ENCODE measurements around the gene CKS1B.
"Not testable (repeated sequence)": the region's sequence is repeated elsewhere in the genome, so short reads cannot be mapped to it uniquely, and the experiment has no call there.

Gene CKS1B

DNA sequence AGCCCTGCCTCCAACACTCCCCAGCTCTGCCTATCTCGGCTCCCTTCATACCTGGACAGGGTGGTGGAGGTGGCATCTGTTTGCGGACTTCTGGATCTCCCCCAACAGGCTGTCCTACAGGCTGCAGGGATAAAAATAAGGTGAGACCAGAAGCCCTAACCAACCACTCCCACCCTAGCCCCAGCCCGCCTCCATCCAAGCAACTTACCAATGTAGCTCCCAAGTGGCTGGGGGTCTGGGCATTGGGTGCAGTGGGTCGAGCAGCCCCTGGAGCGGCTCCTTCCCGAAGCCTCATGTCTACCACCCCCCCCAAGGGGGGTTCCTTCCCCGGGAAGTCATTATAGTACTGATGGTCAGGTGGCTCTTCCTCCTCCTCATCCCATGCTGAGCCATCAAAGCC lies 8.4 kb upstream of the CKS1B start:
- no peak for DNase-seq

GRCh38 chr1:154967331-154967950 lies 7.0 kb upstream of the CKS1B start:
- no peak for DNase-seq

GRCh38 chr1:154968731-154969130 lies 5.8 kb upstream of the CKS1B start:
- no peak for DNase-seq

DNA sequence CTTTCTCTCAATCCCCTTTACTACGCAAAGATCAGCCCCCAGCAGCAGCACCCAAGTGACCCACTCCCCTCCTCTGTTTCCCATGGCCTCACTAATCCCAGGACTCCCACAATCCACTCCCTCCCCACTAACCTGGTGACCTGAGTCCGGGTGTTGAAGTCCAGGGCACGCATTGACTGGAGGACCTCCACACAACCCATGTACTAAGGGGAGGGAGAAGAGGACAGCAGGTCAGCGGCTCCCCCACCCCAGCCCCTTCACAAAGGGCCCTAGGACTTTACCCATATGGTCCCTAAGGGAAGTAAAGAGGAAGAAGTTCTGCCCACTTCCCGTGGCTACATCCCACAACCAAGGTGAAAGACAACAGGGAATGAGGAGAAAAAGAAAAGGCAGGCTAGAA lies 5.2 kb upstream of the CKS1B start:
- DNase-seq, result no peak

- DNase-seq, result no peak
Measured at GRCh38 chr1:154969860-154970452, 4.5 kb upstream of the CKS1B start.

- peak; percentile 95 for DNase-seq
Measured at GRCh38 chr1:154970631-154971340, 3.7 kb upstream of the CKS1B start, which contains the start of gene SHC1. Gene SHC1, minus strand, starts transcription at chr1:154970747. Its CDS starts 221 bp downstream, at chr1:154970526.

DNA sequence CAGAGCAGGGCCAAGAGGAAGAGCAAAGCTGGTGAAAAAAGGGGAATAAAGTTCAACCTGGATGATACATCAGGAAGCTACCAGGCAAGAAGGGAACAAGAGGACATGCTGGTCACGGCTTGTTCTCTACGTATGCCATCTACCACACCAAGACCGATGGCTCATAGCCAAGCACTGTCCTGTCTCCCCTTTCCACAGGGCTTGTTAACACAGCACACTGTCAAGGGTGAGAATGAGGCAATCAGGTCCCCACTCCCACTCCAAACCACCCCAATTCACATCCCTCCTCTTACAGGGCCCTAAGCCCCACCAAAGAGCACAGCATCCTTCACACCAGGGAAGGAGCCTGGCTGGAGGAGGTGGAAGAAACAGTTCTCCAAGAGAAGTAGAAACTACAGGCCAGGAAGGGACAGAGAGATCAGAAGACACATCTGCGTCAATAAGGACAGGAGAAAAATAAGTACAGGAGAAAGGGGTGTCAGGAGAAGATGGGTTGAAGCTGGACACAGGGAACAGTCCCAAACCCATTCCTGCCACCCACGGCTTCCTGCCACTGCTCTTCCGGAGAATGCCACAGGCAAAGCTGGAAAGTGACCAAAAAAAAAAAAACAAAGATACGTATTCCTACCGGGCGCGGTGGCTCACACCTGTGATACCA lies 3.0 kb upstream of the CKS1B start:
- peak; percentile 43 for DNase-seq

DNA sequence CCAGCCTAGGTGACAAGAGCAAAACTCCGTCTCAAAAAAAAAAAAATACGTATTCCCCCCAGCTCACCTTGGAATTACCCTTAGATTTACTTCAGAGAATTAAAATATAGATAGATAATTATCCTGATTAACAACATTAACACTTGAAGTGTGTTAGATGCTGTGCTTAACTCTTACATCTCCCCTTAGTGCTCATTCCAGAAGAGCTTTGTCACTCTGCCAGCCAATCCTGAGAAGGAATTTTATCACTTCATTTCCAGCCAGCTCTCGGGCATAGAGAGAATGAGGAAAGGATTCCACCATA lies 2.3 kb upstream of the CKS1B start:
- DNase-seq, result peak; percentile 23

DNA sequence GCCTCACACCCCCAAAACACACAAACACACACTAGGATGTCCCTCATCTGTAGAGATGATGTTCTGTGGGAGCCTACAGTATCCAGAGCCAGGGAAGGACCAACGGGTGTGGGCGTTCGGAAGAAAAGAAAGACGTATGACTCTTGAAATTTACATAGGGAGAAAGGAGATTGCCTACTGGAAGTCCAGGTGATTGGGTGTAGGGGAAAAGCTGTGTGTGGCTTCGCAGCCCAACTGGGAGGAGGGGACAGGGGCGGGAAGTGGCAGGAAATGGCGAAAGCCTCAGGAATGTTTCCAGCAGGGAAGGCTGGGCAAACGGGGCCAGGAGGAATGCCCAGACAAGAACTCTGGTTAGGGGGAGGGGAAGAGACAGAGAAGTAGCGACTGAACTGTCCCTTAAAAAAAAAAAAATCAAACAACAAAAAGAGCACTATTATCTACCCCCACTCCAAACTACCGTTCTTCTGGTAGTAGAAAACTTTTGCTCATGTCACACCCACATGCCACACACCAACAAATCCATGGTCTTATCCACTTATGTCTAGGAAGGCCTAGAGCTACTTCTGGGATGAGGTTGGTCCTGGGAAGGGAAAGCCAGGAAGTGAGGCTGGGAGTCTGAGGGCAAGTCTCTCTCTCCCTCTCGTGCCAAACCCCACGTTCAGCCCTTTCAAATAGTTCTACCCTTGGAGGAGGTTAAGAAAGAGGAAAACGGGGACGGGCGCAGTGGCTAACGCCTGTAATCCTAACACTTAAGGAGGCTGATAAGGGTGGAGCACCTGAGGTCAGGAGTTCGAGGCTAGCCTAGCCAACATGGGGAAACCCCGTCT lies 1.8 kb upstream of the CKS1B start:
- DNase-seq, result peak; percentile 36

GRCh38 chr1:154973344-154974101 lies 958 bp upstream of the CKS1B start:
- peak; percentile 100 for DNase-seq

DNA sequence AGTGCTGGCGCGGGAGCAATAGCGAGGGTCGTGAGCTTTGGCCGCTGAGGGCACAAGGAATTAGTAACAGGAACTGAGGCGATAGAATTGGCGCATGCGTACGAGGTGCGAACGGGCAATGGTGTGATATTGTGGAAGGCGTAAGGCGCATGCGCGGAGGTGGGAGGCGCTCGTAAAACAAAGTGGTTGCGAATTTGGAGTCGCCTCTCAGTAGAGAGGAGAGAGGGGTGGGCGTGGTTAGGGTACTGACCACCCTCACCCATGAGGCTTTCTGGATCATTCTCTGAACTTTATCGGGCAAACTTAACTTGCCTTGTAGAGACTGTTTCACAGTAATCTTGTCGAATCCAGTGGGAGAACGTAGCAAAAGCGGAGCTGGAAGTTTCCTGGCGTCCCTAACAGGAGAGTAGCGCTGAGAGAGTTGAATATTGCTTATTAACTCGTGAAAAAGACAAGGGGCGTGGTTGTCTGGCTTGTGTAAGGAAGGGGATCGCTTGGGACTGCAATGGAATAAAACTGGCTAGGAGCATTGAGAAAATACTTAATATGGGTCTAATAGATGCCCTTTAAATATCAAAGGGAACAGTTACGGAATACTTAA lies 427 bp downstream of the CKS1B start:
- peak; percentile 99 for DNase-seq

DNA sequence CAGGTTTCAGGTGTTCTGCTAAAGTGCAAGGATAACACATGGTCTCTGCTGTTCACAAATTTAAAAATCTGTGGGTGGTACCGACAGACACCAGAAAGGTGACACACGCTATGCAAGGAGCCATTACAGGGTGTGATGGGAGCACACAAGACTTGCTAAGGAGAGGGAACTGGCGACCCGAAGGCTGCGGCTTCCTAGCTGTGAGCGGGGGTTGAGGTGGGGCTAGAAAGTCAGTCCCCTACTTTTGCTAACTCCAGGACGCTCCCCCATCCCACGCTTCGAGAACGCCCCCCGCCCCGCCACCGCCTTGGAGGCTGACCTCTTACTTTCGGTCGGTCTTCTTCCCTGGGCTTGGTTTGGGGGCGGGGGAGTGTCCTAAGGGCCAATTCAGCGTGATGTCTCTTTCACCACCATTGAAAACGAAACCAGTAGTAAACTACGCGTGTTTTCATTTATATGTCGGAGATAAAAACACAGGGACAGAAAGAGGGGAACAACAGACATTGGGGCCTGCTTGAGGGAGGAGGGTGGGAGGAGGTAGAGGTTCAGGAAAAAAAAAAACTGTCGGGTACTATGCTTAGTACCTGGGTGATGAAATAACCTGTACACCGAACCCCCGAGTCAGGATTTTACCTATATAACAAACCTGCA lies 1.1 kb downstream of the CKS1B start:
- peak; percentile 72 for DNase-seq

DNA sequence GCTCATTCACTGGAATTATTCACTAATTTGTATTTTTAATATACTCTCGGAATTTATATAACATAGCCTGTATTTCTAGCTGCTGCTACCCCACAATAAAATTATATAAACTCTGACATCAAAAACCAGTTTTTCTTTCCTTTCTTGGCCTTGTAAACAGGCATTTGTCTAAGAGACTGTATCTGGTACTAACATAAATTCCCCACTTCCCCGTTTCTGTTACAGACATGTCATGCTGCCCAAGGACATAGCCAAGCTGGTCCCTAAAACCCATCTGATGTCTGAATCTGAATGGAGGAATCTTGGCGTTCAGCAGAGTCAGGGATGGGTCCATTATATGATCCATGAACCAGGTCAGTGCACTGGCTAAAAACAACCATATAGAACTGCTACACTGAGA lies 3.3 kb downstream of the CKS1B start:
- DNase-seq, result not testable (repeated sequence)

GRCh38 chr1:154978360-154978759 lies 3.9 kb downstream of the CKS1B start:
- no peak for DNase-seq

DNA sequence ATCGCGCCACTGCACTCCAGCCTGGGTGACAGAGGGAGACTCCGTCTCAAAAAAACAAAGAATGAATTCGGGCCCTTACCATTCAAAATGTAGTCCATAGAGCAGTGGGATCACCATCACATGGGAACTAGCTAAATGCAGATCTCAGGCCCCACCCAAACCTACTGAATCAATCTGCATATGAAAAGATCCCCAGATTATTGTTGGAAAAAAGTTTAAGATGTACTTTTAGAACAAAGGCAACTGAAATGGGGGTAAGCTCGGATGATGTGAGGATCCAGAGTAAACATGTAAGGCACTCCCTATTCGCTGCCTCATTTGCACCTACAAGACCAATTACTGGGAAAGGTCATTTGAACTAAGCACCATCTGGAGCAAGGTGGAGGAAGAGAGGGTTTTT lies 7.9 kb downstream of the CKS1B start:
- DNase-seq, result peak; percentile 56

- DNase-seq, result peak; percentile 100
Measured at GRCh38 chr1:154982897-154983648, 8.6 kb downstream of the CKS1B start, which contains the start of gene FLAD1. Gene FLAD1, plus strand, starts transcription at chr1:154983344. Its CDS starts 351 bp downstream, at chr1:154983695.

DNA sequence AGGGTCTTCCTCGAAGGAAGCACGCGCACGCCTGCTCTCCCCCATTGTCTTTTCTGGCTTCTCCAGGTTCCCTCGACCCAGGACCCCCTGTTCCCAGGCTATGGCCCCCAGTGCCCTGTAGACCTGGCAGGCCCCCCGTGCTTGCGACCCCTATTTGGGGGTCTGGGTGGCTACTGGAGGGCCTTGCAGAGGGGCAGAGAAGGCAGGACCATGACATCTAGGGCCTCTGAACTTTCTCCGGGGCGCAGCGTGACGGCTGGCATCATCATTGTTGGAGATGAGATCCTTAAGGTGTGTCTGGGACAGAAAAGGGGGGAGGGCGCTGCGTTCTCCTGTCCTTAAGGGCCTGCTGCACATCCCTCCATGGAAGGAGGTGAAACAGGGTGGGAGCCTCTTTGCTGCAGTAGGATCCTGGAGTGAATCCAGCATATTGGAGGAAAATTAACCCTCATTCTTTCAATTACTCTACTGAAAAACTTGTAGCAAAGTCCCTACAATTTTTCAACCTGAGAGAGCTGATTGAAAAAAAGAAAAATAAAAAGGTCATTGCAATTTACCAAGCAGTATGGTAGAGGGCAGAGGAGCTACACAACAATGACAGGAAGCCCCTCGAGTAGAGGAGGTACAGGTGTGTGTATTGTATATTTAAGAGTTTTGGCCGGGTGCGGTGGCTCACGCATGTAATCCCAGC lies 9.4 kb downstream of the CKS1B start:
- no peak for DNase-seq

GRCh38 chr1:154986736-154987135 lies 12.3 kb downstream of the CKS1B start:
- not testable (repeated sequence) for DNase-seq

- no peak for DNase-seq
Measured at GRCh38 chr1:154987326-154987725, 12.8 kb downstream of the CKS1B start.
